Right atrium auricular region (tissue), 2 donors: ENCODE results near the gene BOC. TPM values are rescaled to one million over a fixed set of nuclear protein-coding genes. Genes with fewer than 3 reads are reported as not detected.

Experiments
- DNase-seq: peaks from one replicate; pipeline ENCODE4 v3.0.0-alpha.2; 2019; ENCODE audit warnings: low spot score
- H3K27ac ChIP-seq, 2 donors: fragments of 200-600 bp; sonication (generic); 1 replicate in 1 of 2; 2 replicates in 1 of 2; pipeline ENCODE4 v1.5.1; 2016 to 2019
- H3K27me3 ChIP-seq, 2 donors: fragments of 200-600 bp; sonication (generic); one replicate each; pipeline versions ENCODE4 v1.5.1 to v1.6.0; 2017 to 2019
- H3K36me3 ChIP-seq: fragments of 200-600 bp; sonication (generic); one replicate; pipeline ENCODE4 v1.5.1; 2016
- H3K4me1 ChIP-seq, 2 donors: fragments of 200-600 bp; sonication (generic); one replicate each; pipeline versions ENCODE4 v1.5.1 to v1.6.0; 2017 to 2019
- H3K4me3 ChIP-seq, 2 donors: fragments of 200-600 bp; sonication (generic); 1 replicate in 1 of 2; 2 replicates in 1 of 2; pipeline ENCODE4 v1.5.1; 2017 to 2019; ENCODE audit warnings: mild to moderate bottlenecking in 1 of 2, moderate library complexity in 1 of 2
- H3K9me3 ChIP-seq, 2 donors: fragments of 200-600 bp; sonication (generic); one replicate each; pipeline ENCODE4 v1.5.1; 2019
- total RNA-seq, 2 donors: library from RNA; depleted of rRNA; stranded (reverse); fragments of >200 nt; gene quantifications; one replicate each; pipeline ENCODE4 v1.1.0, GENCODE V29; 2016
- TF ChIP-seq, protein P1 (sequence below), 2 donors: fragments of 200-600 bp; sonication (generic); IDR thresholded peaks; one replicate each; pipeline ENCODE4 v1.5.1; 2019; ENCODE audit warnings: antibody characterized with exemption in 2 of 2

The BOC gene
- total RNA-seq, 2 donors from 2014 or later, result 10.6 to 15.4 TPM

DNA sequence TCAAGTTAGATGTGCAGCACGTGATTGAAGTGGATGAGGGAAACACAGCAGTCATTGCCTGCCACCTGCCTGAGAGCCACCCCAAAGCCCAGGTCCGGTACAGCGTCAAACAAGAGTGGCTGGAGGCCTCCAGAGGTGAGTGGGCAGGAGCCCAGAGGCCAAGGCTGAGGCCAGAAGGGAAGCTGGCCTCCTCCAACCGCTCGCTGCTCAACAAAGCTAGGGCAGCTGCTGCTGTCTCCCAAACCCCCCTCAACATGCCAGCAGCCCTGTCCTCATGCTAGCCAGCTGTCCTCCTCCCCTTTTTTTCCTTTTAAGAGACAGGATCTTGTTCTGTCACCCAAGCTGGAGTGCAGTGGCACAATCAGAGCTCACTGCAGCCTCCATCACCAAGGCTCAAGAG lies 57.0 kb downstream of the BOC start:
- Histone ChIP-seq H3K4me1 (peaks cover 0 to 4% of the 10 kb centered on the region in 2 donors), H3K27ac (no peak overlapping the region), H3K36me3 (no peaks in the 10 kb centered on the region), H3K27me3 (no peaks in the 10 kb centered on the region), H3K4me3 (no peak overlapping the region), H3K9me3 (no peaks in the 10 kb centered on the region)
- TF ChIP-seq, protein P1, sequence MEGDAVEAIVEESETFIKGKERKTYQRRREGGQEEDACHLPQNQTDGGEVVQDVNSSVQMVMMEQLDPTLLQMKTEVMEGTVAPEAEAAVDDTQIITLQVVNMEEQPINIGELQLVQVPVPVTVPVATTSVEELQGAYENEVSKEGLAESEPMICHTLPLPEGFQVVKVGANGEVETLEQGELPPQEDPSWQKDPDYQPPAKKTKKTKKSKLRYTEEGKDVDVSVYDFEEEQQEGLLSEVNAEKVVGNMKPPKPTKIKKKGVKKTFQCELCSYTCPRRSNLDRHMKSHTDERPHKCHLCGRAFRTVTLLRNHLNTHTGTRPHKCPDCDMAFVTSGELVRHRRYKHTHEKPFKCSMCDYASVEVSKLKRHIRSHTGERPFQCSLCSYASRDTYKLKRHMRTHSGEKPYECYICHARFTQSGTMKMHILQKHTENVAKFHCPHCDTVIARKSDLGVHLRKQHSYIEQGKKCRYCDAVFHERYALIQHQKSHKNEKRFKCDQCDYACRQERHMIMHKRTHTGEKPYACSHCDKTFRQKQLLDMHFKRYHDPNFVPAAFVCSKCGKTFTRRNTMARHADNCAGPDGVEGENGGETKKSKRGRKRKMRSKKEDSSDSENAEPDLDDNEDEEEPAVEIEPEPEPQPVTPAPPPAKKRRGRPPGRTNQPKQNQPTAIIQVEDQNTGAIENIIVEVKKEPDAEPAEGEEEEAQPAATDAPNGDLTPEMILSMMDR (IDR thresholded peaks at IDR 0.05), result no peak
- no peak for DNase-seq

DNA sequence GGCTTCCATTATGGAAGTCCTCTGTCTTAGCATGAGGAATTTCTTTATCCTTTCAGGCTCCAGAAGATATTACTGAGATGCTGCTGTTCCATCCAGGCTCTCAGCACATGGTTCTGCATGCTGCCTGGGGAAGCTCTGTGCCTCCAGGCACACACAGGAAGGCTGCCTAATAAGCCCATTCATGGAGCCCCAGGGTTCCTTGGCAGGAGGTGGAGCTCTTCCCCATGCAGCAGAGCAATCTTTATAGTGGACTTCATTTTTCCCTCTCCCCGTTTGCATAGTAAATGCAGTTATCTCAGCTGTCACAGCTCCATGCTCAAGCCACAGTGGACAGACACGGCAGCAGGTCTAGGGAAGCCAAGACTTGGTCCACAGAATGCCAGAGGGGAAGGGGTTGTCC lies 57.6 kb downstream of the BOC start:
- TF ChIP-seq, protein P1 (IDR thresholded peaks at IDR 0.05), result no peak
- no peaks in the 10 kb centered on the region for H3K27me3 ChIP-seq
- no peaks in the 10 kb centered on the region for H3K9me3 ChIP-seq
- no peak overlapping the region for H3K27ac ChIP-seq
- H3K4me3 ChIP-seq, result no peak overlapping the region
- DNase-seq, result no peak
- no peaks in the 10 kb centered on the region for H3K36me3 ChIP-seq
- H3K4me1 ChIP-seq, result peaks cover 0 to 4% of the 10 kb centered on the region in 2 donors

DNA sequence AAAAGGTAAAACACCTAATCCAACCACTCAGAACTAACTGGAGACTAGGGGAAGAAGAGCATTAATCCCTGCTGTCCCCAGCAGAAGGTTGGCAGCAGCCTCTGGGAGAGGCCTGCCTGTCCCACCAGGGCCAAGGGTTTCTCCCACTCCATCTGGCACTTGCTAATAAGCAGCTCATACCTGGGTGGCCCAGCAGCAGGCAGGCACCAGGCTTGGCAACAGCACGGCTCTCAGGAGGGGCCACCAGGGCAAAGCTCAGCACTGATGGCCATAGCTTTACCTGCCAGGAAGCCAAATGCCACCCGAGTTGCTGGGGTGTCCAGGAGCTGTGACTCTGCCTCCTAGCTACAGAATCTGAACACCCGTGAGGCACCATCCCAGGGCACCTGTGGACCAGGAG lies 58.3 kb downstream of the BOC start:
- Histone ChIP-seq H3K4me3 (no peak overlapping the region), H3K36me3 (no peaks in the 10 kb centered on the region), H3K9me3 (no peaks in the 10 kb centered on the region), H3K4me1 (peaks cover 0 to 2% of the 10 kb centered on the region in 2 donors), H3K27ac (no peak overlapping the region), H3K27me3 (no peaks in the 10 kb centered on the region)
- TF ChIP-seq, protein P1 (IDR thresholded peaks at IDR 0.05), result no peak
- no peak for DNase-seq

DNA sequence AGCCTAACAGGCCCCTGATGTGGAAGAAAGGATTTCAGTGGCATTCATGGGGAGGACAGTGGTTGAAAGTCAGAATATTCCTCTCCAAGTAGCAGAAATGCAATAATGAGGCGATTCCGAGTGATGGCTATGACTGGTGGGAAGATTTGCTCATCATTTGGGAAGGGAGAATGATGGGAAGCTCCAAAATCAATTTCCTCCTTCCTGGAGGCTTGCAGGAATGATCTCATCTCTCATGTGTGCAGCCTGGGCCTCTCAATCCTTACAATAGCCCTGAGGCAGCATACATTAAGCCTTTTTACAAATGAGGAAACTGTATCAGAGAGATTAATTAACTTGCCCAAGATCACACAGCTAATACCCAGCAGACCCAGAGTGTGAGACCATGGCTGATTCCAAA lies 58.7 kb downstream of the BOC start:
- no peaks in the 10 kb centered on the region for H3K36me3 ChIP-seq
- H3K27me3 ChIP-seq, result no peaks in the 10 kb centered on the region
- H3K4me1 ChIP-seq, result no peaks in the 10 kb centered on the region
- no peaks in the 10 kb centered on the region for H3K9me3 ChIP-seq
- no peak for DNase-seq
- no peak overlapping the region for H3K27ac ChIP-seq
- TF ChIP-seq, protein P1 (IDR thresholded peaks at IDR 0.05), result no peak
- no peak overlapping the region for H3K4me3 ChIP-seq

DNA sequence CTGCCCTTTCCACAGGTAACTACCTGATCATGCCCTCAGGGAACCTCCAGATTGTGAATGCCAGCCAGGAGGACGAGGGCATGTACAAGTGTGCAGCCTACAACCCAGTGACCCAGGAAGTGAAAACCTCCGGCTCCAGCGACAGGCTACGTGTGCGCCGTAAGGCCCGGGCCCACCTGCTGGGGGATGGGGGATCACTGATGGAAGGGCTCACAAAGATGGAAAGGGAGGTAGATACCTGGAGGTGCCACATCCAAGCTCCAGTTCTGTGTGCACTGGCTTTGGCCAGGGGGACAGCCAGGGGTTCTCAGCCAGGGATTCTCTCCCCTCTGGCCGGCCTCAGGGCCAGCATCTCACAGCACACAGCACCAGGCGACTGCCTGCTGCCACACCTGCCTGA lies 59.4 kb downstream of the BOC start:
- TF ChIP-seq, protein P1 (IDR thresholded peaks at IDR 0.05), result no peak

DNA sequence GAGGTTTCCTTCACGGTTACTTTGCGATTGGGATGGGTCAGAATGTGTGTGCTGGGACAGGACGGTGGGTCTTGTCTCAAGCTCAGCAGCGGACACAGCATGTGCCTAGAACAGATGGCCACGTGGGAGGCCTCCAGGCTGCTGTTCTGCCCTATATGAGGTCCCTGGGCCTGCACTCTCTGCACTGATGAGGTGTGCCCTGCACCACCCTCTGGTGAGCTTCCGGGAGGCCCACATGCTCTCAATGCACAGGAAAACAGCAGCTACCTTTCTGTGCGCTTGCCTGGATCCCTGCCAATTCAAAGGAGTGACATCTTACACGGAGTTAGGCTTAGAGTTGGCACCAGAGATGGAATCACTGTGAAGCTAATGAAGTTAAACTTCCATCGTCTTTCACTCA lies 59.8 kb downstream of the BOC start:
- H3K9me3 ChIP-seq, result no peaks in the 10 kb centered on the region
- H3K36me3 ChIP-seq, result no peaks in the 10 kb centered on the region
- no peak for DNase-seq
- no peaks in the 10 kb centered on the region for H3K27me3 ChIP-seq
- TF ChIP-seq, protein P1 (IDR thresholded peaks at IDR 0.05), result no peak
- peaks cover 0 to 9% of the 10 kb centered on the region in 2 donors for H3K4me1 ChIP-seq
- H3K27ac ChIP-seq, result no peak overlapping the region
- no peak overlapping the region for H3K4me3 ChIP-seq

More for the DNA sequence above, 59.4 kb downstream of the BOC start:
- H3K4me1 ChIP-seq, result peaks cover 0 to 6% of the 10 kb centered on the region in 2 donors
- DNase-seq, result no peak
- H3K4me3 ChIP-seq, result no peak overlapping the region
- no peaks in the 10 kb centered on the region for H3K27me3 ChIP-seq
- no peak overlapping the region for H3K27ac ChIP-seq
- no peaks in the 10 kb centered on the region for H3K36me3 ChIP-seq
- H3K9me3 ChIP-seq, result no peaks in the 10 kb centered on the region
